ACC112 (cell line): ENCODE measurements around the gene VTI1A.

ENCODE experiments used
- H2AFZ ChIP-seq: fragments of 200-600 bp; sonication (generic); one replicate; pipeline ENCODE4 v1.6.0; 2017; ENCODE audit warnings: antibody characterized with exemption, low read length; ENCODE audit not compliant: unreplicated experiment
- H3K27ac ChIP-seq: fragments of 200-600 bp; sonication (generic); 2 replicates; pipeline ENCODE4 v1.5.1; 2014; ENCODE audit warnings: low read depth, mild to moderate bottlenecking, antibody characterized with exemption, low read length, moderate library complexity
- H3K27me3 ChIP-seq: fragments of 200-600 bp; sonication (generic); 2 replicates; pipeline ENCODE4 v1.6.1; 2014; ENCODE audit warnings: mild to moderate bottlenecking, antibody characterized with exemption, low read length, moderate library complexity, mixed read lengths; ENCODE audit not compliant: insufficient read depth
- H3K36me3 ChIP-seq: fragments of 200-600 bp; sonication (generic); 2 replicates; pipeline ENCODE4 v1.6.1; 2016; ENCODE audit warnings: mild to moderate bottlenecking, antibody characterized with exemption, low read length, moderate library complexity, mixed read lengths; ENCODE audit not compliant: insufficient read depth
- H3K4me1 ChIP-seq: fragments of 200-600 bp; sonication (generic); one replicate; pipeline ENCODE4 v1.6.1; 2016; ENCODE audit warnings: low read length, mixed read lengths; ENCODE audit not compliant: insufficient read depth, unreplicated experiment, control insufficient read depth
- H3K4me3 ChIP-seq: fragments of 200-600 bp; sonication (generic); 2 replicates; pipeline ENCODE4 v1.5.1; 2014; ENCODE audit warnings: mild to moderate bottlenecking, low read depth, low read length
- H3K79me2 ChIP-seq: fragments of 200-600 bp; sonication (generic); one replicate; pipeline ENCODE4 v1.6.0; 2016; ENCODE audit warnings: low read length; ENCODE audit not compliant: control insufficient read depth, unreplicated experiment, insufficient read depth

VTI1A gene

DNA sequence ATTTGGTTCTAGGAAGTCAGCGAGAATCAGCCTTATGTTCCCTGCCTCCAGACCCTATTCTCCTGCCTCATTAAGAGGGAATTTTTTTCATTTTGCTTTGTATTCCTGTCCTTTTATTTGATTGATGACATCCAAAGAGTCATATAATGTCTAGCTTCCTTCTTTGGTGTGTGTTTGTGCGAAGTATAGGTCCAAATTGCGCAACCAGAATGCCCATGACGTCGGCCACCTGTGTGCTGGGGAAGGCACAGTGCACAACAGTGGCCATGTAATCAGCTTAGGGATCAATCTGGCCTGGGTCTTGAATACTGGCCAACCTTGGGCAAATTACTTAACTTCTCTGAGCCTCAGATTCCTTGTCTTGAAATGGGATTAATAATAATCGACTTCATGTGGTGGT is 206.2 kb downstream of the VTI1A start:
- H3K36me3 ChIP-seq = no peaks in the 10 kb centered on the region
- no peak overlapping the region for H2AFZ ChIP-seq
- H3K4me3 ChIP-seq = no peak overlapping the region
- H3K27ac ChIP-seq = no peak overlapping the region
- H3K4me1 ChIP-seq = peaks cover 16% of the 10 kb centered on the region
- H3K27me3 ChIP-seq = no peaks in the 10 kb centered on the region
- H3K79me2 ChIP-seq = no peaks in the 10 kb centered on the region

DNA sequence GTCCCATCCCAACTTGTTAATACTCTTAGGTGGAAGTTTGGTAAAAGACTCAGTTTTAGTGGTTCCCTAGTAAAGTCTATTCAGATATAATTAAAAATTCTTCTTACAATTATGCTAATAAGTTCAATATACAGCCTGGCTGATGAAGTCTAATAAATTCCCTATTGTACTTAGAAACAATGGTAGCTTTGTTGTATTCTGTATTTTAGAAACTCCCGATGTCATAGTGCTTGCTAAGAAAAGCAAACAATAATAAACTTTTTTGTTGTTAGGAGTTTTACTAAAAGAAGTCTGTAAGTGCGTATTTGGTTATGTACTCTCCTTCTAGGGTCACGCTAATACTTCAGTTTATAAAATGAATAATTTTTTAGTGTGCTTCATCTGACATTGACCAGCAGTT is 206.8 kb downstream of the VTI1A start:
- Histone ChIP-seq H3K27ac (no peak overlapping the region), H3K27me3 (no peaks in the 10 kb centered on the region), H3K79me2 (no peaks in the 10 kb centered on the region), H3K4me1 (peaks cover 21% of the 10 kb centered on the region), H2AFZ (no peak overlapping the region), H3K36me3 (no peaks in the 10 kb centered on the region), H3K4me3 (no peak overlapping the region)

DNA sequence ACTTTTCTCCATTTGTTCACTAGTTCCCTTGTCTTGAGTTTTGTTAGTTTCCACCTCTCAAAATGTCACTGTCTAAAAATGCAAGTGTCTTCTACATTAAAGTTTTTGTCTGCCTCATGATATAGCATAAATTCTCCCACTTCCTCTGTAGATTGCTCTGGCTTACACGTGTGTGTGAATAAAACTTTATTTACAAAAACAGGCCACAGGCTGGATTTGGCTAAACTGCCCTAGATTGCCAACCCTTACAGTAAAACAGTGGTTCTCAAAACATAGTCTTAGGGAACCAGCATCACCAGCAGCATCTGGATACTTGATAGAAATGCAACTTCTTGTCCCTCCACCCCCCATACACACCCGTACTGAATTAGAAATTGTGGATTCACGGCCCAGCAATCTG is 207.8 kb downstream of the VTI1A start:
- Histone ChIP-seq H3K79me2 (no peaks in the 10 kb centered on the region), H3K27me3 (no peaks in the 10 kb centered on the region), H3K27ac (no peak overlapping the region), H3K36me3 (no peaks in the 10 kb centered on the region), H2AFZ (no peak overlapping the region), H3K4me3 (no peak overlapping the region), H3K4me1 (peaks cover 28% of the 10 kb centered on the region)

DNA sequence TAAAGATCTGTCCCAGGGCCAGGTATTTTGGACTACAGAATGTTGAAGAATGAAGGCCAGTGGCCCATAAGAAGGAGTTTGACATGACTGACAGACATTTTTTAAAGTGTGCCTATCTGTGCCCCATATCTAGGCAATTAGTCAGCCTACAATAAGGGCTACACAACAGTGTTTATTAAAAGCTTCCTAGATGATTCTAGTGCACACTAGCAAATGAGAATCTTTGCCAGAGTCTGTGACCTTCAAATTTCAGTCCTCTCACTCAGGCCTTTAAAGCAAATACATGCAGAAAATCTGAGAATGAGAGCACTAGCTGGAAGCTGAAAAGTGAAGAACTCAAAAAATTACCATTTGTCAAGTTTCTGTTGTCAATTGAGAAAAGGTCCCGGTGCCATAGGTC is 208.7 kb downstream of the VTI1A start:
- Histone ChIP-seq H3K27ac (no peak overlapping the region), H3K4me1 (peaks cover 22% of the 10 kb centered on the region), H3K4me3 (no peak overlapping the region), H3K36me3 (no peaks in the 10 kb centered on the region), H3K27me3 (no peaks in the 10 kb centered on the region), H3K79me2 (no peaks in the 10 kb centered on the region), H2AFZ (no peak overlapping the region)

DNA sequence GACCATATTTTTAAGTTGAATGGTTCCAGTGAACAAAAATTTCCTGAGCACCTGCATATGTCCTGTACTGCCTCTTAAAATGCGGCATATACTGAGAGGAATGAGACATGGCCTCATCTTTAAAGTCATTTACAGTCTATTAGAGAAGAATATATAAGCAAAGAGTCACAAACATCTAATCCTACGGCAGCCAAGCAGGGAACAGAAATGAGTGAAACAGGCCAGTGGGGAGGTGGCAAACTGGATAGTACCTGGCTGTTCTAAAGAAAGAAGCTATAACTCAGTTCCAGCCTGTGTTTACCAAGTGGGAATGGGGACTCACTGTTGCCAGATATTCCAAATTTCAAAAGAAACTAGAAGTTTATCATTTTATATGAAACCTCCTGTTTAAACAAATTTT is 211.4 kb downstream of the VTI1A start:
- Histone ChIP-seq H2AFZ (no peak overlapping the region), H3K79me2 (no peaks in the 10 kb centered on the region), H3K27ac (peak overlapping the region; percentile 13; the same call in 1 of the 2 replicates), H3K27me3 (no peaks in the 10 kb centered on the region), H3K4me1 (peaks cover 19% of the 10 kb centered on the region), H3K4me3 (no peak overlapping the region), H3K36me3 (no peaks in the 10 kb centered on the region)

DNA sequence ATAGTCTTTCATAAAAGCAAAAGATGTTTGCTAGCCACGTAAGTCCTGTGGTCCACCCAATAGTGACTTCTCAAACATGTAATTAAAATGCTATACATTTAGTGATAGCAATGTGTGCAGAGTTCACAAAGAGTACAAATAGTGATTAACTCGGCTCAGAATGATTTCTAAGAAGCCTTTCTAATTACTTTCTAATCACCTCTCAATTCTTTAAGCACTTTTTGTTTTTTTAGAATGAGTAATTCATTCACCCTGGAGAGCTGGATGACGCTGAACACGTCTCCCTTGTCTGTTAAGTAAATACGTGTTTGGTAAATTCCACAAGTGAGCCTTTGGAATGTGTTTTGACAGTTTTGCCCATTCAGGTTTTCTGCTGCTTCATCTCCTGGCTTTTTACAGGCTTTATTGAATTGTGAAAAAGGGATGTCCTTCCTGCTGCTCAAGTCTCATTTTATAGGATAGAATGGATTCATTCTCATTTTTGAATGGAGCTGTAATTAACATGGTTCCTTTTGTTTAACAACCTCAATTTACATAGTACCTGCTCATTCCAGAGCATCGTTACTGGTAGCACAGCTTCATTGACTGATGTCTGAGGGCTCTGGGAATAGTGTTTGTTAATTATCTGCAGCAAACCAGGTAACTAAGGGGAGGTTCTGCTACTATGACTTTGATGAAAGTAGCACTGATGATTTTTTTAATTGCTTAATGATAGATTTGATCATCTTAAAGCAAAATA is 212.1 kb downstream of the VTI1A start:
- Histone ChIP-seq H3K4me1 (peaks cover 25% of the 10 kb centered on the region), H3K79me2 (no peaks in the 10 kb centered on the region), H3K36me3 (no peaks in the 10 kb centered on the region), H2AFZ (no peak overlapping the region), H3K27ac (peak overlapping the region; percentile 13; the same call in 1 of the 2 replicates), H3K27me3 (no peaks in the 10 kb centered on the region), H3K4me3 (no peak overlapping the region)

DNA sequence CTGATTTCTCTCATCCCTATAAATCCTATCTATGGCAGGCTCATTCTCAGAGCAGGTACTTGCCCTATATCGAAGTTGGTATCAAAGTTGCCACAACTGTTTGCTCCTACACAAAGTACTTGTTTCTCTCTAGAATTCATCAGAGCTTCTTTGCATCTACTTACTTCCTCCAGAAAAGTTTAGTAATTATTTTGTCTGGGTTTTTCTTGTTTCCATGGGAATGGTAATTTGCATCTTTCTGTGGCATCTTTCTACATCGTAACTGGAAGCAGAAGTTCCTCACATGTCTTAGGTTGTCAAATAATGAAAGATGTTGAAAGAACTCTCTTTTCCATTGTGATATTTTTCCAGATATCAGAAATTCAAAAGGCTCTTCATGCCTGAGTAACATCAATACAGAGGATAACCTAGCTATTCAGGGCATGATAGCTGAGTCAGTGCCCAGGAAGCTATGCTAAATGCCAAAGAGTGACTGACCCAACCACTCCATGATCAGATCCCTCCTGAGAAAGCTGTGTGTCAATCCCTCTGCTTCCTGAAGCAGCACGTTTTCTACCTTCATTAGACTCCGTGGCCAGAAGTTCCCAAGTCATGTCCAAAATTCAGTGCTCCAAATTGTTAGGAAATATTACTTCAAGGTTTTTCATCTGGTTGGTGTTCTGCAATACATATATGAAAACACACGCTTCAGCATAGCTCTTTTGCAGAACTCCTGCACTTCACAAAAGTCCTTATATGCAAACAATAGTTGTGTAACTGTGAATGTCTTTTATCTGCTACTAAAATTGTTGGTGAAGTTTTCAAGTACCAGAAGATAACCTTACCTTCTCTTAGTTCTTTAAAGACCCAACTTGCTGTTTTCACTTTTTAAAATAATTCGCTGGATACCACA is 216.5 kb downstream of the VTI1A start:
- no peaks in the 10 kb centered on the region for H3K36me3 ChIP-seq
- H2AFZ ChIP-seq = no peak overlapping the region
- H3K27ac ChIP-seq = peak overlapping the region; percentile 35
- no peak overlapping the region for H3K4me3 ChIP-seq
- H3K4me1 ChIP-seq = peaks cover 23% of the 10 kb centered on the region
- H3K27me3 ChIP-seq = no peaks in the 10 kb centered on the region
- H3K79me2 ChIP-seq = no peaks in the 10 kb centered on the region

DNA sequence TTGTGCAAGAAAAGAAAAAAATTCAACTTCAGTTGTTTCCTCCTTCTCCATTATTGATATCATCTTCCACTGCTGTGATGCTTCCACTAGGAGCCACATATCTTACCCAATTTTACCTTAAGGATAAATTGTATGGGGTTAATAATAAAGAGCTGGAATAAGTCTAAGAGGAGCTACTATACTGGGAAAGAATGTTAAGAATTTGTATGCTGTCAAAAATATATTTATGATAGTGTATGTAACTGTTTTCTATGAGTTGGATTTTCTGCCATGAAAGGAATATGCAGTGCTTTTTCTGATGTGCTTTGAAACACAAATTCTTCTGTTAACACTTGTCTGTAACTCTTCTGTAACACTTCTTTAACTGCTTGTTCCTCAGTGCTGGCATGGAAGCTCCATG is 219.1 kb downstream of the VTI1A start:
- no peaks in the 10 kb centered on the region for H3K27me3 ChIP-seq
- peaks cover 4% of the 10 kb centered on the region; the same call in 1 of the 2 replicates for H3K36me3 ChIP-seq
- no peak overlapping the region for H3K27ac ChIP-seq
- H3K4me1 ChIP-seq = peaks cover 13% of the 10 kb centered on the region
- H3K4me3 ChIP-seq = no peak overlapping the region
- H2AFZ ChIP-seq = no peak overlapping the region
- no peaks in the 10 kb centered on the region for H3K79me2 ChIP-seq

DNA sequence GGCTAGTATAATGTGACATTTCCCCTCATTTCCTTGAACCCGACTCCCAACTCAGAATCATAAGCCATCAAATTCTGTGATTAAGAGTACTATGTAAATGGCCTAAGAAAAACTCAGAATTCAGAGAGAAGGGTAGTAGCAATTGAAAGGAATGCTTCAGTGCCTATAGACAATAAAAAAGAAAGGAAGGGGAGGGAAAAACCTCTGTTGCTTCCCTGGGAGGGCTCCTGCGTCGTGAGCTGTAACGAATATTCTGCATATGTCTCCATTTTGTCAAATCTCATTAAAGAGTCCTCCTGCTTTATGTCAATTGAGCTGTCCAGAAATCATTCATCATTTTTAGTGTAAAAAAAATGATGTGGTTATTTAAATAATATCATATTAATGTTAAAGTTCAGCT is 223.0 kb downstream of the VTI1A start:
- no peaks in the 10 kb centered on the region for H3K4me1 ChIP-seq

DNA sequence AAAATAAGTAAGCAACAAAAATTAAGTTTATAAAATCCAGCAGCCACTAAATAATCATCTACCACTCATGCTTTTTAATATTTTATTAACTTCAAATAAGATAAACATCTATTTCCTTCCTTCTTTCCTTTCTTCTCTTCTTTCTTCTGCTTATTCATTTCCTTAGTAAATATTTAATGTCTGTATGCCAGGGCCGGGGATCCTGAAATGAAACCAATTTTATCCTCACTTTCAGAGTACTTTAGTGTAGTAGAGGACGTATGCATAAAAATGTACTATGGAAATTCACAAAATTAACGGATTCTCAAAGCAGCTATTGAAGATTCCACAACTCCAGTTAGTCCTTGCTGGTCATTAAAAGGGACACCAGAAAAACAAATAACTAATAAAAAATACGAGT is 224.7 kb downstream of the VTI1A start:
- peaks cover 4% of the 10 kb centered on the region; the same call in 1 of the 2 replicates for H3K36me3 ChIP-seq
- H3K4me1 ChIP-seq = no peaks in the 10 kb centered on the region
- no peaks in the 10 kb centered on the region for H3K79me2 ChIP-seq
- no peaks in the 10 kb centered on the region for H3K27me3 ChIP-seq
- H2AFZ ChIP-seq = no peak overlapping the region
- no peak overlapping the region for H3K27ac ChIP-seq
- H3K4me3 ChIP-seq = no peak overlapping the region

More for the DNA sequence above, 223.0 kb downstream of the VTI1A start:
- Histone ChIP-seq H3K79me2 (no peaks in the 10 kb centered on the region), H3K4me3 (no peak overlapping the region), H3K27me3 (no peaks in the 10 kb centered on the region), H3K36me3 (peaks cover 4% of the 10 kb centered on the region; the same call in 1 of the 2 replicates), H2AFZ (no peak overlapping the region), H3K27ac (no peak overlapping the region)
